Myocyte (in vitro differentiated cells): ENCODE data around the gene APBA1. TPM values are rescaled to one million over a fixed set of nuclear protein-coding genes. Genes with fewer than 3 reads are reported as not detected.

Source experiments
- DNase-seq: peaks from one replicate; pipeline ENCODE4 v3.0.0-alpha.2; 2012; ENCODE audit warnings: low read depth
- total RNA-seq: library from RNA; depleted of rRNA; stranded (reverse); fragments of >200 nt; gene quantifications from 2 replicates; pipeline ENCODE4 v1.2.3, GENCODE V29; 2014

The APBA1 gene
- total RNA-seq, 1 donor from 2014 or later: 4.0 TPM

DNA sequence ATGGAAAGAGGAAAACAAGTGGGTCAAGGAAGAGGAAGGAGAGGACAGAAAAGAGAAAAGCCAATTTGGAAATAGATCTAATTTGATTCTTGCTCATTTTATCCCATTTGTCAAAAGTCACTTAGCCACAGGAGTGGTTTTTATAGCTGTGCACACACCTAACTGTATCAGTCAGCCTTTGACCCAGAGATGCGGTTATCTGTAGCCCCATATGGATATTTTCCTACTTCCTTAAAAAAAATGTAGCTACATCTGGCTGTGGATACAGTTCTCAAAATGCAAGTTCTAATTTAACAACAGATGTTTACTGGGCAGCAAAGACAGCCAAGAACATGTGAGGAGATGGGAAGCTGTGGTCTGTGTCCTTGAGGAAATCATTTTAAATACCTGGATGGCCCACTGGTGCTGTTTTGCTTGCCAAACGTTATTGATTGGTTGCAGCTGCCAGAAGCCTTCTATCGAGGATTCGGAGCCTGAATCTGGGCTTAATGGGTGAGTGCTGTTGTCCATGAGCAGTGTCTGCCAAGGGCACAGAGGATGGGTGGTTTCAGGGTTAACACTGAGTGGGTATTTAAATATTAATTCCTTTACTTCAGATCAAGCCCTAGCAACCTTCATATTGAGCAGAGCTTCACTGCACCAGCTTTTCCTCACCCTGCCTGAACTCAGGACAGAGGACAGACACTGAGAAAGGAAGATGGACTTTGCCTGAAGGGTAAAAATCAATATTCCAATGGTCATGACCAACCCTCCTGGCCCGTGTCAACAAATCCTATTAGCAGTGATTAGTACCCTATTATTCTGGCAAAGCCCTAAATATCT is 92.2 kb downstream of the APBA1 start:
- no peak for DNase-seq

DNA sequence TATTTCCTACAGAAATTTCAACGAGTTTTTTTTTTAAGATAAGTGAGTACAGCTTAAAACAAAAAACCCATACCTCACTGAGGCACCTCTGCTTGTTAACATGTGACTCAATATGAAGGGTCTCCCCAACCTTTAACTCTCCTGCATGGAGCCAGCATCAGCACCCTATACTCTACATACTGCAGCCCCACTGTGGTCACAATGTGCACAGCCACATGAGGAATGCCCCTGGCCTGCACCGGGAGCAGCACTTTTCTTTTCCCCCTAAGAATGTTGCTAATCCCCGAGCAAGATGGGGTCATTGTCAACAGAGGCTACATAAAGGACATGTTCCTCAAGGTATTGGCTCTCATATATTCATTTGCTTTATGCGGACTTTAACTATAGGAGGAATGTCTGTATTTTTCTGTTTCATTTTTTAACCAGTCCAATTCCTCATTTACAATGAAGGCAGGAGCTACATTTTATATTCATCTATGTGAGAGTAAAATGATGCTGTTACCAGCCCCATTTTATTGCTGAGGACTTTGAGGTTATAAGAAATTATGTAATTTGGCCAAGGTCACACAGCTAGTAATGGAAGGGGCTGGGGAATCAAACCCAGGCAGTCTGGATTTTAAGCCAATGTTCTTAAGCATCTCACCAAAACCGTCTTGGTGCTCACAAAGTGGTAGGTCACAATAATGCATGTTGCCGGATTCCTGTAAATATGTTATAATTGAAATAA is 93.0 kb downstream of the APBA1 start:
- DNase-seq: no peak

DNA sequence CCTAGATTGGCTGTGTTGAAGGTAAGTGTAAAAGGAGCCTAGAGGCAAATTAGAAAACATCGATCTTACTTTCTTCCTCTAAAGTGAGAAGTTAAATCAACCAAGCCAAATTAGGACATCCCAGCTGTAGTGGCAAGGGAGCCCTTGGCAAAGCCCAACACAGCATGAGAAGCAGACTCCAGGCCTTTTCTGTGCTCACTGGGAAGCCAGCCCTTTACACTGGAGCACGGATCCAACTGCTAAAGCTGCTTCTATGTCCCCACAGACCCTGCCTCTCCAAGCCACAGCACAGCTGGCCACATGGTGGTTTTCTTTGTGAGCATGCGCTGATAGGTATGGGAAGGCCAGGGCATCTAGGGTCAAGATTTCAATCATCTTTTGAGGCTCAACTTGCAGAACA is 94.1 kb downstream of the APBA1 start:
- peak; percentile 91 for DNase-seq

DNA sequence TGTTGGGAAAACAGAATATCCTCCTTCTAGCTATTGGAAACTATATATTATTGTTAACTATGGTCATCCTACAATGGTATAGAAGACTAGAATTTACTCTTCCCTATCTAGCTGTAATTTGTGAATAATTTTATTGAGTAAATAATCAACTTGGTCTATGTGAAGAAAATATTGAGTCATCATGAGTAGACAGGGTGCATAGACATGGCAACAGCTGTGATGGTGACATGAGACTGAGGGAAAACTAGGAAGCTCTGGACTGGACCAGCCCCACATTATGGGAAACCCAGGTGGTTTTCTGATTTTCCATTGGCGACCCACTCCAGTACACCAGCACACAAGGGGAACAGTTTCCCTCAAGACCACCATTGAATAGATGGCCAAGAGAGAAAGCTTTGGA is 95.0 kb downstream of the APBA1 start:
- DNase-seq: peak; percentile 63

DNA sequence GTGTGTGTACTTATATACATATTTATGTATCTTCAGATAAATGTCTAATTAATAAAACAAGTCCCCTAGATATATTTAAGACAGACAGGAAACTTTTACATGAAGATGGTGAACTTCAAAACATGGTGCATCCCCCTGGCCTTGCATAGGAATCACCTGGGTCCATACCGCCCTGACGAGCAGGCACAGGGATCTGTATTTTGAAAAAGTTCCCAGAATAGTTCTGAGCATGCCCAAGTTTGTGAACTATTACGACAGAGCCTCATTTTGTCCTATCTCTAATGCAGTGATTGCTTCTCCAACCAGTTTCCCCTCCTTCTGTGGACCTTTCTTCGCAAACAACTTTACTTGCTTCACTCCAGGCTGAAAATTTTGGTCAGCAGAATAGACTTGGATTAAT is 98.1 kb downstream of the APBA1 start:
- DNase-seq: no peak

DNA sequence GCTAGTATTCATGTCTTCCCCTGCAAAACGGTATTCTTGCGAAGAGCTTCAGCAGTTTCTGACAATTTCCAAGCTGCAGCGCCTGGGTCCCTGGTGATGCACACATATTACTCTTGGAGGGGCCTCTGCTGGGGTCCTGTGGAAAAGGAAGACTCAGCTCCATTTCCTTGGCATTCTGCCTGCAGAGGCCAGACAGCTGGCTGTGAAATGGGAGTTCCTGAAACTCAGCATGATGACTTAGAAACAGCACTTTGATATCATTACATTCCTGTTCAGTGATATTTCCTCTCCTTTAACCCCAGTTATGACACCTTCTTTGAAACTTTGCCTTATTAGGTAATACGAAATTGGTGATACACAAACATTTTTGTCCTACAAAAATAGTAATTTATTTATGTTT is 98.5 kb downstream of the APBA1 start:
- DNase-seq: peak; percentile 44

DNA sequence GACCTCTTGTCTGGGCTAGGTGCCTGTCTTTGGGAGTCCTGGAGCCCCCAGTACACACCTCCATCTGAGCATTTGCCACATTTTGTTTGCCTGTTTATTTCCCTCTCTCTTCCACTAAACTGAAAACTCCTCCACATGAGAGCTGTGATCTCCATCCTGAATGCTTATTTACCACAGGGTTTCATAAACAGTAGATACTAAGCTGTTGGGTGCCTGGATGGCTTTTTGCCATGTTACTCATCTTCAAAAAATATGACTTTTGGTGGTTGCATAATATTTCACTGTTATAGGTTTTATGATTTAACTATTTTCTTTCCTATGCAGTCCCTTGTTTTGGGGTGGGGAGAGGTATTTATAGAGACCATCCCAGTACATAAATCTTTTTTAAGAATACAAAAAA is 99.6 kb downstream of the APBA1 start:
- DNase-seq: no peak

DNA sequence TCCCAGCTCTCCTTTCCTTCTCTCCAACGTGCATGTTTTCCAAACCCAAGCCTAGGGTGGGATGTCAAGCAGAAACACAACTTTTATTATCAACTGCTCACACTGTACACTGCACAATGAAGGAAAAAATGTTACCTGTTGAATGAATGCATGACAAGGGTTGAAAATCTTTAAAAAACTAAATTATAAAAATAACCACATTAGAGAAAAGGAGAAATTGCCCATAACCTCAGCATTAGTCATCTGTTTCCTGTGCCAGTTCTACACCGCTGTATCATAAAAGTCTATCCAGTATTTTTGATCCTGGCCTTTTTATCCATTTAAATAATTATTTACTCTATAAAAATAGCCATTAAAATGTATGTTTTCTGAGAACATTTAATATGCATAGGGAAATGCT is 101.1 kb downstream of the APBA1 start:
- no peak for DNase-seq

DNA sequence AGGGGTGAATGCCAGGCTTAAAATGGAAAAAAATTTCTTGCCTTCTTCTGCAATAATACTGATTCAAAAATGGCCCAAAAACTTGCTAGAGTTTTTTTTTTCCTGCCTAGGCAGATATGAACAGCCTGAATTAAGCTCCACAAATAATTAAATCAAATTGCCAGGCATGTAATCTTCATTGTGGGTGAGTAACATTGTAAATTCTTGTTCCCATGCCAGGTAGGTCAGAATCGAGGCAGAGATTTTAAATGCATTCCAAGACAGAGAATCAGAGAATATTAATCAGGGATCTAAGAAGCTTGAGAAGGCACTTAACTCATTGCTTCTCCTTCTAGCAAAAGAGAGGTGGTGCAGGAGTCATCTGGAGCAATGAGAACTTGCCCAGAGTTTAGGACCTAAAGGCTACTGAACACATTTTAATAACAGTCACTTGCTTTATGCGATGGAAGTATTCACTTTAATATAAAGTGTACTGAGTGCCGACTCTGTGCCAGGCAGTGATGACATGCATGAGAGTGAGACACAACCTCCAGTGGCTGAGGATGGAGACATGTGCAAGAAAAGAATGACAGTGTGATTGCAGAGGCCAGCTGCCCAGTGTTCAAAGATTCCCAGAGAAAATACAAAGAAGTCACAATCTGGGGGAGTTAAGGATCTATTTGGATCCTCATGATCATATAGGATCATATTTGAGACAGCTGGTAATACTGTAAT is 102.3 kb downstream of the APBA1 start:
- peak; percentile 28 for DNase-seq

DNA sequence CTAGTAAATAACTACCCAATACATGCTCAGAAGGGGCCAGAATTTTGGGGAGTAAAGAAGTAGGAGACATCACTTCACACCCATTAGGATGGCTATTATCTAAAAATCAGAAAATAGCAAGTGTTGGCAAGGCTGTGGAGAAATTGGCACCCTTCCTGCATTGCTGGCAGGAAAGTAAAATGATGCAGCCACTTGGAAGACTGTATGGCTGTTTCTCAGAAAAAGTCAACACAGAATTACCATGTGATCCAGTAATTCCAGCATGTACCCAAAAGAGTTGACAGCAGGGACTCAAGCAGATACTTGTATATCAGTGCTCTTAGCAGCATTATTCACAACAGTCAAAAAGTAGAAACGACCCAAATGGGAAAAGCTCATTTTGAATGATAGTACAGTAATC is 107.6 kb downstream of the APBA1 start:
- DNase-seq: no peak

DNA sequence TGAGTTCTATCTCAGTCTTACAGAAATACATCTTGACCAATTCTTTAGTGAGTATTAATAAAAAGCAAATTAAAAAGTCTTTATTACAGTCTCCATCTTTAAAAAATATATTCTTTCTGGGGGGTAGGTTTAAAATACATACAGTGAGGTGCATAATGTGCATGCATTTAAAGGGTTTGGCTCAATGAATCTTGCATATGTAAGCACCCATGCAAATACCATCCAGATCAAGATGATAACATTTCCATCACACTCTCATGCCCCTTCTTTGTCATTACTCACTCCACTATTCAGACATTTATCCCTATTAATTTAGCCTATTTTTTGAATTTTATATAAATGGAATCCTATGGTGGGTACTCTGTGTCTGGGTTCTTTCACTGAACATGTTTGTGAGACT is 113.0 kb downstream of the APBA1 start:
- DNase-seq: no peak

DNA sequence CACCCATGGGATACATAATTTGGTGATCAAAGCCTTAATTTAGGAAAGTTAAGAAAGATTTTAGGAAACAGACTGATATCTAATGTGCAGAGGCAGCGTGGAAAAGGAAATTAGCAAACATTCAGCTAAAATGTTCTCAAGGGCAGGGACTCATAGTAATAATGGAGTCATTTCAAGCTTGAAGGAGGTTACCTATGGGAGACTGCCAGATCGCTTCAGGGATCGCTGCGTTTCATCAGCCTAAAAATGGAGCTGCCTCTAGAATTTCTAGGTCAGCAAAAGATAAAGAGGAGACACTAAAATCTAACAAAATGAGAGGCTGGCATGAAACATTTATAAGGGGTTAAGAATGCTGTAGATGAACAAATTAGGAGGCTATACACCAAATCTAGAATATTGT is 115.5 kb downstream of the APBA1 start:
- DNase-seq: no peak

DNA sequence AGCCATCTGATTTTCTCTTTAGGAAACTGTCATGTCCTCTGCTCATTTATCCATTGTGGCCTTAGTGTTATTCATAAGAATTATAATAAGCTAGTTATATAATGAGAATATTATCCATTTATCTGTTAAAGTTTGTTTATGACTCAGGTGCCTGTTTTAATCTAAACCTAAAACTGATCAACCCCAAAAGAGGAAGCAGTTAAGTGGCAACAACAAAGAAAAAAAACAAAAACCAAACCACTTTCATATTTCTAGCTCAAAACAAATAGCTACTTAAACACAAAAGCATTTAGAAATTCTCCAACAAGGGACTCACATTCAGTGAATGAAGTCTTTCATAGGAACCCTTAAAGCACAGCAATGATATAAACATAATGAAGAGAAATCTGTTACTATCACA is 116.4 kb downstream of the APBA1 start:
- DNase-seq: no peak

DNA sequence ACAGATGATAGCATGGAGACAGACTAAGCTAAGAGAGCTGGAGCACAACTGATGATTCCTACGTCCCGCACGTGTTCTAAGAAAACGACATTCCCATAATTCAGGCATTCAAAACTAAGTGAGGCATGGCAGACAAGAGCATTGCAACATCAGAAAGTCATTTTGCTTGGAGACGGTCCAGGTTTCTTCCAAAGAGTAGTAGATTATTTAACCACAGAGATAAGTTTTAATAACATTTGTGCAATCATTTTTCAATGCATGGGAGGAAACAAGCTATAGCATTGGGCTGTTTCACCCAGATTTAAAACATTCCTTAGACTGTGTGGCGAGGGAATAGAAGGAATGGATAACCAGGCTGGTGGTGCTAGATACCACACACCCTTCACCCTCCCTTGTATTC is 117.2 kb downstream of the APBA1 start:
- peak; percentile 22 for DNase-seq

DNA sequence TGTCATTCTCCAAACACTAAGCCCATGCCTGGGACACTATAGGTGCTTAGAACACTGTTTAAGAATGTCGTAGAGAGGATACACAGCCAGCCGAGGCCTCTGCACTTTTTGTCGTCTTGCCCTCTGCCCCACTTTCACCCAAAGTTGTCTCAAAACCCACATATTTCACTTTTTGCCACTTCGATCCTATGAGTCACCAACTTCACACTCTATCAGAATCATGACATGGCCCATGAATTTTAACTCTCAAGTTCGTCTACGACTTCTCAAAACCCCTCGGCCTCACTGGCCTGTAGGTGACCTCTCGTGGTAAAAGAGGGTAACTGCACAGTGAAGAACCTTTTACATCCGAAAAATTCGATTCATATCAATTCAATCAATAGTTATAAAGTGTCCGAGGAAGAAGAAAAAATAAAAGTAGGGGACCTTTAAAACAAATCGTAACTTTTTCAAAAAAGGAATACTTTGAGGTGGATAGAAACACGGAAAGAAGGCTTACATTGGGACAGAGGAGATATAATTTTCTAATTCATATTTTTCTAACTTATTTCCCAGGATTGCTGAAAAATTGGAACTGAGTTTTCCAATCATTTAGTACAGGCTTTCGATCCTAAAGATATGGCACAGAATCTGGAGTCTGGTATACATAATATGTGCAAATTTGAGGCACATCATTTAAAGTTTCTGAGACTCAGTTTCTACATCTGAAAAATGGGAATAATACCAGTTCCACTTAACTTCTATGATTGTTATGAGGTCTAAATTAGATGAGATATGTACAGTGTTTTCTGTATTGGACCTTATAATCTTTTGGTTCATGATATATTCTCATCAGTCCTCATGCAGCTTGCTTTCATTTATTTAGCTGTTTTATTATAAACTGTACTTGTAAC is 122.6 kb downstream of the APBA1 start:
- peak; percentile 40 for DNase-seq

DNA sequence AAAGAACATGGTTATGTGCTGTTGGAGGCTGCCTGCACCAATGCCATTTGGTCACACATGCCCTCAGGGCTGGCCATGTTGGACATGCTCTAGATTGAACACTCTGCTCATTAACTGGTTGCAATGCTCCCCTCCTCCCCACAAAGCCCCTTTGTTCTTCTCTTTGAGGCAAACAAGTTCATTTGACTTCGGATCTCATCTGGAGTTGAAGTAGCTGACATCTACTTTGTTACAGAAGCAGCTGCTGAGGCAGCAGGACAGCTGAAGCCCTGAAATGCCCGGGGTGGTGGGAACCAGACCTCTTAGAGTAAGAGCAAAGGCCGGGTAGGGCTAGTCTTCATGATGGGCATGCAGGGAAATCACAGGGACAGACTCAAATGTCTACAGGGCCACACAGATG is 123.5 kb downstream of the APBA1 start:
- peak; percentile 30 for DNase-seq

DNA sequence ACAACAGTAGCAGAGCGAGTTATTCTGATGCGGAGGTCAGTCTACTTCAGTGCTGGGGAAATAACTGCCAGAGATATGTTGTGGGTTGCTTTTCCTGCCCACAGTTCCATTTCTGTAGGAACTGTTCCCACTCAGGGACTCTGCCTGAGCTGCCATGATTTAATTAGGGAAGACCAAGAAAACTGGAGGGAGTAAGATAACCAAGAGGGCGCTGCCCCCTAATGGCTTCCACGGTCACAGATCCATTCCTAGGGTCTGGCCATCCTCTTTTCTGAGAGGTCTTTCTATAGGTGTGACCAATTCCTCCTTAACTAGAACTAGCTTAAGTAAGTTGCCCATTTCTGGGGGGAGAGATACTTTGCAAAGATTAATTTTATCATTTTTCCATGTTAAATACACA is 125.9 kb downstream of the APBA1 start:
- peak; percentile 43 for DNase-seq

DNA sequence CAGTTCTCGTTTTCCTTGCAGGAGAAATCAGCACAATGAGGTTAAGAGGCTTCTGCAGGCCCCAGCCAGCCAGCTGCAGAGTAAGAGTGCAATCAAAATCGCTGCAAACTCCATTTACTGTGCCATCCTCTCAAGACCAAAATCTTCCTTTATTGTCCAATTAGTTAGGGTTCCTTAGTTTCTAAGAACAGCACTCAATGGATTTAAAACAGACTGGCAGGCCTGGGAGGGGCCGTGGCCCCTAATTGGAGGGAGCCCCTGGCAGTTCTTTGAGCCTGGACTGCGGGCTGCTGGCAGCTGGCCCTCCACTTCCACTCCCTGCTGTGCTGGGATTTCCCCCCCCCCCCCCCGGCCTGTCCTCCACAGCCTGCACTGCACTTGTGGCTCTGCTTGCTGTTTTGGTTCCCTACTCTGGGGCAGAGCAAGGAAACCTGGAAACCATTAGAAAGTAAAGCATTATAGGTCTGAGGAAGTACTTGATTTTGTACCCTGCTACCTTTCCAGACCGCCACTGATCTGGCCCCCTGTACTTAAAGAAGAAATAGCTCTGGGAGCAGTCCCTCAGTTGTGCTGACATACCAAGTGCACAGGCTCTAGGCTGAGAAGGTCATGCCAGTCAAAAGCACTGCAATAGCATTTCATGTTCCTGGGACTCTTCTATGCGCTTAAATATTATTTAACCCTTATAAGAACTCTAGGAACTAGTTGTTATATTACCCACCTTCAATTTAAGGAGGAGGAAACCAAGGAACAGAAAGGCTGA is 129.0 kb downstream of the APBA1 start:
- peak; percentile 9 for DNase-seq

DNA sequence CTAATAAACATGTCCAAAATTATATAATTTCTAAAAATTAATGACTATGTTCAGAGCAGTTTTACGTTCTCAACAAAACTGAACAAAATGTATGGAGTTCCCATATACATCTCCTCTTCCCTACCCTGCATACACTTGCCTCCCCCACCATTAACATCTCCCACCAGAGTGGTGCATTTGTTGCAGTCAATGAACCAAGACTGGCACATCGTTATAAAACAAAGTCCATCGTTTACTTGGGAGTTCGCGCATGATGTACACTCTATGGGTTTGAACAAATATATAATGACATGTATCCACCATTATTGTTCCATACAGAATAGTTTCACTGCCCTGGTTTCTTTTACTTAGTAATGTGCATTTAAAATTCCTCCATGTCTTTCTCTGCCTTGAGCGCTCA is 130.1 kb downstream of the APBA1 start:
- DNase-seq: no peak

DNA sequence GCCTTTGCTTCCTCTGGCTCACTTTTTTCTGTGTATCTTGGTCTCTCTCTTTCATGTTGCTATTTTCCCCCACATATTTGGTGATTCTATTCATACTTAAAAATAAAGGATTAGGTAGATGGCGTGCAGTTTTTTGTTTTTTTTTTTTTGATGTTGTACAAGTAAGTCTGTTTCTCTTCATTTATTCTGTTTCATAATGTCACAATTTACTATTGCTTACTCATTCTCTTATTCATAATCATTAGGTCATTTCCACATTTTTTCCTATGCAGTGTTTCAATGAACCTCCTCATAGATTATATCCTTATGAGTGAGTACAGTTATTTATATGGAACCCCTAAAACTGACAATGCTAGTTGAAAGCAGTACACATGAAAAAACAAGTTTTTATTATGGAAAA is 136.3 kb downstream of the APBA1 start:
- DNase-seq: no peak
